Calu3 (cell line): ENCODE results near the gene FBXO44. TPM values are rescaled to one million over a fixed set of nuclear protein-coding genes. Genes with fewer than 3 reads are reported as not detected.
A peak's percentile ranks its signal among the peaks of the same experiment; 100 is the strongest.

Experiments
- BruUV-seq: library from RNA; stranded (reverse); fragments of 400-500 nt; replicated peaks from 2 replicates; lab custom pipeline; 2021; lab: Mats Ljungman, UMichigan
- CTCF ChIA-PET: fragments of 300-600 bp; sonication (Branson Sonifier 250); formaldehyde crosslinking; loops from one replicate; lab custom pipeline; 2022; ENCODE audit warnings: antibody characterized with exemption; lab: Charles Lee
- DNase-seq: peaks from one replicate; pipeline ENCODE4 v3.0.0; 2022
- H3K27ac Mint-ChIP-seq: one replicate; pipeline ENCODE4 v1.8.0; 2022; ENCODE audit warnings: mixed read lengths; ENCODE audit not compliant: unreplicated experiment
- H3K27me3 Mint-ChIP-seq: one replicate; pipeline ENCODE4 v1.8.0; 2022; ENCODE audit warnings: mixed read lengths; ENCODE audit not compliant: unreplicated experiment
- H3K36me3 Mint-ChIP-seq: one replicate; pipeline ENCODE4 v1.8.0; 2022; ENCODE audit warnings: mild to moderate bottlenecking, moderate library complexity, mixed read lengths; ENCODE audit not compliant: insufficient read depth, unreplicated experiment
- H3K4me1 Mint-ChIP-seq: one replicate; pipeline ENCODE4 v1.8.0; 2022; ENCODE audit warnings: mild to moderate bottlenecking, low read depth, mixed read lengths; ENCODE audit not compliant: unreplicated experiment
- H3K4me3 Mint-ChIP-seq: one replicate; pipeline ENCODE4 v1.8.0; 2022; ENCODE audit warnings: mild to moderate bottlenecking, low read depth, moderate library complexity, mixed read lengths; ENCODE audit not compliant: unreplicated experiment
- H3K9me3 Mint-ChIP-seq: one replicate; pipeline ENCODE4 v1.8.0; 2022; ENCODE audit warnings: low read depth, mixed read lengths; ENCODE audit not compliant: unreplicated experiment
- CTCF ChIP-seq: fragments of 200-600 bp; IDR thresholded peaks from one replicate; pipeline ENCODE4 v1.8.0; 2022; ENCODE audit warnings: antibody characterized with exemption; ENCODE audit not compliant: unreplicated experiment
- intact Hi-C: fragments of 100-400 bp; cut with micrococcal nuclease; formaldehyde crosslinking; loops from one replicate; pipeline ENCODE4 v1.10.0; 2022; ENCODE audit not compliant: unreplicated experiment
- total RNA-seq: library from RNA; stranded (reverse); gene quantifications from 2 replicates; pipeline ENCODE4 v1.2.3, GENCODE V29; 2022

FBXO44 gene
- total RNA-seq, 1 experiment from 2014 or later: 9.8 TPM

- Mint-ChIP-seq H3K9me3 (no peaks in the 10 kb centered on the region), H3K36me3 (peaks cover 13% of the 10 kb centered on the region), H3K27me3 (peaks cover 28% of the 10 kb centered on the region), H3K4me3 (peak overlapping the region; percentile 58), H3K27ac (no peak overlapping the region), H3K4me1 (peaks cover 9% of the 10 kb centered on the region)
- BruUV-seq: no TSS peak
- TF ChIP-seq CTCF: no peak
- intact Hi-C loops: loop anchor here (5.0 kb wide), 1 partner anchor 64 kb away; no protein-coding TSS in a partner anchor
- peak; percentile 31 for DNase-seq
- CTCF ChIA-PET: interaction anchor here (0.6 kb wide), 1 partner anchor 70 kb away, joined by 3 read pairs; no protein-coding TSS in a partner anchor
Observed at GRCh38 chr1:11653101-11653860, 1.4 kb upstream of the FBXO44 start.

GRCh38 chr1:11653861-11654136 is 878 bp upstream of the FBXO44 start:
- CTCF ChIA-PET: interaction anchor here (0.6 kb wide), 1 partner anchor 69 kb away, joined by 3 read pairs; no protein-coding TSS in a partner anchor
- Mint-ChIP-seq H3K9me3 (no peaks in the 10 kb centered on the region), H3K27ac (no peak overlapping the region), H3K4me3 (peak overlapping the region; percentile 58), H3K27me3 (peaks cover 28% of the 10 kb centered on the region), H3K36me3 (peaks cover 14% of the 10 kb centered on the region), H3K4me1 (peaks cover 9% of the 10 kb centered on the region)
- DNase-seq: no peak
- intact Hi-C loops: loop anchor here (5.0 kb wide), 1 partner anchor 64 kb away; no protein-coding TSS in a partner anchor
- no TSS peak for BruUV-seq
- TF ChIP-seq CTCF: no peak

GRCh38 chr1:11654939-11655808 is 497 bp downstream of the FBXO44 start:
- no TSS peak for BruUV-seq

More at GRCh38 chr1:11654939-11655808, 497 bp downstream of the FBXO44 start:
- no peaks in the 10 kb centered on the region for H3K9me3 Mint-ChIP-seq
- DNase-seq: no peak
- no peak overlapping the region for H3K27ac Mint-ChIP-seq
- CTCF ChIA-PET: interaction anchor here (0.6 to 1.2 kb wide), 2 partner anchors 38 to 507 kb away, joined by 3 read pairs; no protein-coding TSS in a partner anchor
- H3K4me1 Mint-ChIP-seq: peaks cover 9% of the 10 kb centered on the region
- TF ChIP-seq CTCF: no peak
- H3K36me3 Mint-ChIP-seq: peaks cover 14% of the 10 kb centered on the region
- peak overlapping the region; percentile 58 for H3K4me3 Mint-ChIP-seq
- peaks cover 18% of the 10 kb centered on the region for H3K27me3 Mint-ChIP-seq
- intact Hi-C loops: loop anchor here (5.0 kb wide), 1 partner anchor 62 kb away; no protein-coding TSS in a partner anchor
